KMS-11 (cell line): ENCODE data around the gene BRD3.

ENCODE experiments used
- H2AFZ ChIP-seq: fragments of 200-600 bp; sonication (generic); 2 replicates; pipeline ENCODE4 v1.6.1; 2016; ENCODE audit warnings: antibody characterized with exemption, mixed run types, low read depth
- H3K27ac ChIP-seq: fragments of 200-600 bp; sonication (generic); 2 replicates; pipeline ENCODE4 v1.6.1; 2016; ENCODE audit warnings: mild to moderate bottlenecking, mixed run types
- H3K27me3 ChIP-seq: fragments of 200-600 bp; sonication (generic); 2 replicates; pipeline ENCODE4 v1.6.1; 2017; ENCODE audit warnings: mild to moderate bottlenecking, low read depth, mixed run types, moderate library complexity; ENCODE audit not compliant: insufficient read depth
- H3K36me3 ChIP-seq: fragments of 200-600 bp; sonication (generic); 2 replicates; pipeline ENCODE4 v1.6.1; 2017; ENCODE audit warnings: mild to moderate bottlenecking, mixed run types; ENCODE audit not compliant: insufficient read depth
- H3K4me1 ChIP-seq: fragments of 200-600 bp; sonication (generic); 2 replicates; pipeline ENCODE4 v1.6.1; 2016; ENCODE audit warnings: mild to moderate bottlenecking, low read depth, mixed run types; ENCODE audit not compliant: poor library complexity, severe bottlenecking
- H3K4me2 ChIP-seq: fragments of 200-600 bp; sonication (generic); 2 replicates; pipeline ENCODE4 v1.7.0; 2016; ENCODE audit warnings: mild to moderate bottlenecking, mixed run types
- H3K4me3 ChIP-seq: fragments of 200-600 bp; sonication (generic); IDR thresholded peaks from 2 replicates; pipeline ENCODE4 v1.6.1; 2017; ENCODE audit warnings: low read depth, low read length, mixed read lengths; ENCODE audit not compliant: insufficient read depth
- H3K79me2 ChIP-seq: fragments of 200-600 bp; sonication (generic); 2 replicates; pipeline ENCODE4 v1.6.1; 2016; ENCODE audit warnings: low read depth, mixed run types; ENCODE audit not compliant: insufficient read depth
- H3K9ac ChIP-seq: fragments of 200-600 bp; sonication (generic); 2 replicates; pipeline ENCODE4 v1.6.1; 2016; ENCODE audit warnings: mild to moderate bottlenecking, mixed run types
- H4K20me1 ChIP-seq: fragments of 200-600 bp; sonication (generic); 2 replicates; pipeline ENCODE4 v1.6.1; 2016; ENCODE audit warnings: mild to moderate bottlenecking, mixed run types; ENCODE audit not compliant: insufficient read depth
- CTCF ChIP-seq: fragments of 200-600 bp; sonication (generic); conservative IDR thresholded peaks from 2 replicates; pipeline ENCODE4 v1.6.1; 2017; ENCODE audit warnings: low read depth, mild to moderate bottlenecking, antibody characterized with exemption, low read length, moderate library complexity, mixed read lengths

The BRD3 gene

GRCh38 chr9:134040176-134040565 lies 27.7 kb downstream of the BRD3 start:
- no peaks in the 10 kb centered on the region for H3K27me3 ChIP-seq
- no peak overlapping the region for H3K27ac ChIP-seq
- no peak for TF ChIP-seq CTCF
- no peak overlapping the region for H3K9ac ChIP-seq
- no peak overlapping the region for H3K4me2 ChIP-seq
- no peaks in the 10 kb centered on the region for H3K79me2 ChIP-seq
- no peaks in the 10 kb centered on the region for H3K4me1 ChIP-seq
- H3K4me3 ChIP-seq: no peak overlapping the region
- no peak overlapping the region for H2AFZ ChIP-seq
- H4K20me1 ChIP-seq: no peaks in the 10 kb centered on the region
- no peaks in the 10 kb centered on the region for H3K36me3 ChIP-seq

GRCh38 chr9:134039386-134040175 lies 28.2 kb downstream of the BRD3 start:
- Histone ChIP-seq H2AFZ (no peak overlapping the region), H4K20me1 (no peaks in the 10 kb centered on the region), H3K9ac (no peak overlapping the region), H3K36me3 (no peaks in the 10 kb centered on the region), H3K27me3 (no peaks in the 10 kb centered on the region), H3K27ac (no peak overlapping the region), H3K79me2 (no peaks in the 10 kb centered on the region), H3K4me3 (no peak overlapping the region), H3K4me1 (no peaks in the 10 kb centered on the region), H3K4me2 (no peak overlapping the region)
- TF ChIP-seq CTCF: no peak

DNA sequence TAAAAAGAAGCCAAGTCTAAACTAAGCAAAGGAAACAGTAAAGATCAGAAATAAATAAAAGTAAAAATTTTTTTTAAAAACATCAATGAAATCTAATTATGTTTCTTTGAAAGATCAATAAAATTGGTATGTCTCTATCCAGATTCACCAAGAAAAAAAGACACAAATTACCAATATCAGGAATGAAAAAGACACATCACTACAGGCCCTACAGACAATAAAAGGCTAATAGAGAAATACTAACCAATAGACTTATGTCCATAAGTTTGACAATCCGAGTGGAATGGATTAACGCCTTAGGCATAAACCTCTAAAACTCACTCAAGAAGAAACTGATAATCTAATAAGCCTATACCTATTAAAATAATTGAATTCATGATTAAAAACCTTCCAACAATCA lies 30.2 kb downstream of the BRD3 start:
- Histone ChIP-seq H3K36me3 (no peaks in the 10 kb centered on the region), H3K79me2 (no peaks in the 10 kb centered on the region)
- TF ChIP-seq CTCF: no peak

GRCh38 chr9:134036130-134036529 lies 31.7 kb downstream of the BRD3 start:
- Histone ChIP-seq H3K27me3 (no peaks in the 10 kb centered on the region), H3K36me3 (no peaks in the 10 kb centered on the region), H3K27ac (no peak overlapping the region), H4K20me1 (no peaks in the 10 kb centered on the region), H3K4me3 (no peak overlapping the region), H3K4me1 (peaks cover 19% of the 10 kb centered on the region), H2AFZ (no peak overlapping the region), H3K4me2 (no peak overlapping the region), H3K79me2 (no peaks in the 10 kb centered on the region), H3K9ac (no peak overlapping the region)
- TF ChIP-seq CTCF: no peak

More for the DNA sequence above, 30.2 kb downstream of the BRD3 start:
- Histone ChIP-seq H3K4me3 (no peak overlapping the region), H4K20me1 (no peaks in the 10 kb centered on the region), H3K4me2 (no peak overlapping the region), H3K4me1 (peaks cover 3% of the 10 kb centered on the region), H3K27me3 (no peaks in the 10 kb centered on the region), H3K27ac (no peak overlapping the region), H3K9ac (no peak overlapping the region), H2AFZ (no peak overlapping the region)
